Measurements from ENCODE around the gene PBXIP1. TPM values are rescaled to one million over a fixed set of nuclear protein-coding genes. Genes with fewer than 3 reads are reported as not detected.

PBXIP1 gene
- polyA plus RNA-seq, 1 experiment = 83.1 TPM

DNA sequence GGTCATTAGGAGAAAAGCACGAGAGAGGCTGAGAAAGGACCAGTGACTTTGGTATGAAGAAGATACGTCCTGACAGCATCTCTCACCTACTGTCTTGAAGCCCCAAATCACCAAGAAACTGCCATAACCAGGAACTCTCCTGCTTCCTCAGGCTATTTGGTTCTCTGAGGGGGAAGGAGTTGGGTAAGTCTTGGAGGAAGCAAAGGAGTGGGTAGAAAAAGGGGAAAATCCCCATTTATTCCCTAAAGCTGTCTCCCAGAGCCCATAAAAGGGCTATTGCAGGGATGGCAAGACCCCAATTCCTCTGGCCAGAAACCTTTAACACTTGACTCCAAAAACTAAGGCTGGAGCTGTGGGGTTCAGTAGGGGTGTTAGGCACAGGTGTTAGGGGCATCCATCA is 2.1 kb upstream of the PBXIP1 start:
- ChIA-PET CTCF (interaction anchor here (0.6 to 5.8 kb wide), 2 partner anchors 41 to 191 kb away, joined by 3 to 36 read pairs; no protein-coding TSS in a partner anchor), POLR2A (no interaction called here)
- no peak for DNase-seq (ENCODE audit: low read depth)
- Histone ChIP-seq H3K36me3 (ENCODE audit: control insufficient read depth, insufficient read depth, low read length) (peaks cover 4% of the 10 kb centered on the region; the same call in 1 of the 2 replicates), H3K4me3 (ENCODE audit: low read depth, low read length) (no peak overlapping the region), H3K27me3 (ENCODE audit: control insufficient read depth, insufficient read depth, low read length) (no peaks in the 10 kb centered on the region)
- TF ChIP-seq CTCF (IDR thresholded peaks at IDR 0.05; ENCODE audit: insufficient read depth, low read depth, low read length) = no peak

GRCh38 chr1:154957091-154957657 is 1.3 kb upstream of the PBXIP1 start:
- H3K4me3 ChIP-seq (ENCODE audit: low read depth, low read length) = no peak overlapping the region
- CTCF ChIA-PET = interaction anchor here (1.2 to 5.8 kb wide), 7 partner anchors 10 to 104 kb away, joined by 3 to 36 read pairs (median 10); partner anchors contain the start of gene SHC1
- DNase-seq (ENCODE audit: low read depth) = no peak
- no peak for TF ChIP-seq CTCF (IDR thresholded peaks at IDR 0.05; ENCODE audit: insufficient read depth, low read depth, low read length)
- peaks cover 3% of the 10 kb centered on the region; the same call in 1 of the 2 replicates for H3K36me3 ChIP-seq (ENCODE audit: control insufficient read depth, insufficient read depth, low read length)
- no peaks in the 10 kb centered on the region for H3K27me3 ChIP-seq (ENCODE audit: control insufficient read depth, insufficient read depth, low read length)
- POLR2A ChIA-PET = no interaction called here

GRCh38 chr1:154956544-154956941 is 644 bp upstream of the PBXIP1 start:
- ChIA-PET CTCF (interaction anchor here (0.9 to 5.8 kb wide), 17 partner anchors 8 to 622 kb away, joined by 3 to 36 read pairs (median 5); partner anchors contain the start of genes ADAM15, EFNA4, FLAD1 and LENEP), POLR2A (no interaction called here)
- Histone ChIP-seq H3K4me3 (ENCODE audit: low read depth, low read length) (peak overlapping the region; percentile 52; the same call in 1 of the 2 replicates), H3K36me3 (ENCODE audit: control insufficient read depth, insufficient read depth, low read length) (peaks cover 3% of the 10 kb centered on the region; the same call in 1 of the 2 replicates), H3K27me3 (ENCODE audit: control insufficient read depth, insufficient read depth, low read length) (no peaks in the 10 kb centered on the region)
- DNase-seq (ENCODE audit: low read depth) = no peak
- TF ChIP-seq CTCF (IDR thresholded peaks at IDR 0.05; ENCODE audit: insufficient read depth, low read depth, low read length) = no peak

GRCh38 chr1:154955039-154955717 is 721 bp downstream of the PBXIP1 start:
- ChIA-PET CTCF (interaction anchor here (0.7 to 5.8 kb wide), 21 partner anchors 8 to 518 kb away, joined by 3 to 36 read pairs (median 5); partner anchors contain the start of genes ADAM15, EFNA4, FLAD1 and LENEP), POLR2A (interaction anchor here (0.6 to 0.9 kb wide), 2 partner anchors 12 to 492 kb away, joined by 3 to 4 read pairs; no protein-coding TSS in a partner anchor)
- TF ChIP-seq CTCF (IDR thresholded peaks at IDR 0.05; ENCODE audit: insufficient read depth, low read depth, low read length) = no peak
- no peaks in the 10 kb centered on the region for H3K27me3 ChIP-seq (ENCODE audit: control insufficient read depth, insufficient read depth, low read length)
- H3K36me3 ChIP-seq (ENCODE audit: control insufficient read depth, insufficient read depth, low read length) = peaks cover 8% of the 10 kb centered on the region
- no peak for DNase-seq (ENCODE audit: low read depth)
- peak overlapping the region; percentile 52 for H3K4me3 ChIP-seq (ENCODE audit: low read depth, low read length)

DNA sequence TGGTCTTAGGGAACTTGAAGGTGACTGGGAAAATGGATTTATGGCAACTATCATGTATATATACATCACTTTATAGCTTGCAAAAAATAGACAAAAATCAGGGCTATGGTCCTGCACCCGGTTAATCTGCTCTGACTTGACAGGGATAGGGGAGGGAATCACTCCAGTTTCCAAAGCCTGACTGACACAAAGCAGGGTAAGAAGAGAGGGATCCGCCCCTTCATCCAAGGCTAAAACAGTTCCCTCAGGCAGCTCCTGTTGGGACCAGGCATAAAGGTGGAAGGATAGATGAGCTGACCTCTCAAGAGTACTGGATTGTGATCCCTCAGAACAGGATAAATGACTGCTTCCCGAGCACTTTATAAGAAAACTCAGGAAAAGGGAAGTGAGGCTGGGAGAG is 1.4 kb downstream of the PBXIP1 start:
- CTCF ChIA-PET = interaction anchor here (0.8 to 5.8 kb wide), 9 partner anchors 9 to 107 kb away, joined by 3 to 36 read pairs (median 5); partner anchors contain the start of genes ADAM15, LENEP, PMVK and SHC1
- no peak for TF ChIP-seq CTCF (IDR thresholded peaks at IDR 0.05; ENCODE audit: insufficient read depth, low read depth, low read length)
- POLR2A ChIA-PET = interaction anchor here (0.6 kb wide), 1 partner anchor 491 kb away, joined by 3 read pairs; no protein-coding TSS in a partner anchor
- Histone ChIP-seq H3K27me3 (ENCODE audit: control insufficient read depth, insufficient read depth, low read length) (no peaks in the 10 kb centered on the region), H3K36me3 (ENCODE audit: control insufficient read depth, insufficient read depth, low read length) (peaks cover 8% of the 10 kb centered on the region), H3K4me3 (ENCODE audit: low read depth, low read length) (no peak overlapping the region)
- DNase-seq (ENCODE audit: low read depth) = no peak

Data from BJ (cell line).